NCI-H748 (cell line): ENCODE measurements around the gene WBP2.

Source experiments
- DNase-seq: peaks from one replicate; lab custom pipeline; 2025; ENCODE audit not compliant: unreplicated experiment; lab: John Stamatoyannopoulos, UW

WBP2 gene

DNA sequence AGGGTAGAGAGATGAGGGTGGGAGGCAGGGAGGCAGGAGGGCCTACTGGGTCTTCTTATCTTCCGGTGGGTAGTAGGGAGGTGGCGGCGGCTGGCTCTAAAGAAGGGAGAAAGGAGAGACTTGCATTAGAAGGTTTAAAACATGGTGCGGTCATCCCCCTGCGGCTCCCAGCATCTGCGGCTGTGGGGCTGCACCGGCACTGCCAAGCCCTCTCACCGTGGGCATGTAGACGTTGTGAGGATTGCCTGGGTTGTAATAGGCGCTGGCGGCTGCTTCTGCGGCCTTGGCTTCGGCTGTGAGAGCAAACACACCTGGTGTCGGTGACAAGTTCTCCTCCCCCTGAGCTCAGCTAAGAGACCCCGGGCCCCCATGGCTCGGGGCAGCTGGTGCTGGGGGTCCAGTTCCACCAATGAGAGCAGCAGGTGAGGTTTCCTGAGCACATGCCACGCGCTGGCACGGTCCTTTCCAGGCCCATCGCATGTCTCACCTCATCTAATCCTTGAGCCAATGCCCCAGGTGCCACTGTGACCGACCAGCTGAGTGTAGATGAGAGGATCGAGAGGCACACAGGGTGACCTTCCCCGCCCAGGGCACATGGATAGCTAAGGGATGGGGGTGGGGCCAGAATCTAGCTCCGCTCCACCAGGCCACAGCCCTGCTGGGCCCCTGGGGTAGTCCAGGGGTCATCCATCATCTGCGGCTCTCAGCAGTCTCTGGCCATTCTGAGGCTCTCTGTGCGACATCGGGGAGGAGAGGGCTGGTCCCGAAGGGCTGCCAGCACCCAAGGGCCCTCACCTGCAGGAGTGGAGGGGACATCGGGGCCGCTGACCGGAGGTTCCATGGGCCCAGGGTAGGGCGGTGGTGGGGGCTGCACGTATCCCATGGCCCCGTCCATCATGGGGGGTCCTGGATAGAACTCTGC is 8.2 kb downstream of the WBP2 start:
- no peak for DNase-seq

DNA sequence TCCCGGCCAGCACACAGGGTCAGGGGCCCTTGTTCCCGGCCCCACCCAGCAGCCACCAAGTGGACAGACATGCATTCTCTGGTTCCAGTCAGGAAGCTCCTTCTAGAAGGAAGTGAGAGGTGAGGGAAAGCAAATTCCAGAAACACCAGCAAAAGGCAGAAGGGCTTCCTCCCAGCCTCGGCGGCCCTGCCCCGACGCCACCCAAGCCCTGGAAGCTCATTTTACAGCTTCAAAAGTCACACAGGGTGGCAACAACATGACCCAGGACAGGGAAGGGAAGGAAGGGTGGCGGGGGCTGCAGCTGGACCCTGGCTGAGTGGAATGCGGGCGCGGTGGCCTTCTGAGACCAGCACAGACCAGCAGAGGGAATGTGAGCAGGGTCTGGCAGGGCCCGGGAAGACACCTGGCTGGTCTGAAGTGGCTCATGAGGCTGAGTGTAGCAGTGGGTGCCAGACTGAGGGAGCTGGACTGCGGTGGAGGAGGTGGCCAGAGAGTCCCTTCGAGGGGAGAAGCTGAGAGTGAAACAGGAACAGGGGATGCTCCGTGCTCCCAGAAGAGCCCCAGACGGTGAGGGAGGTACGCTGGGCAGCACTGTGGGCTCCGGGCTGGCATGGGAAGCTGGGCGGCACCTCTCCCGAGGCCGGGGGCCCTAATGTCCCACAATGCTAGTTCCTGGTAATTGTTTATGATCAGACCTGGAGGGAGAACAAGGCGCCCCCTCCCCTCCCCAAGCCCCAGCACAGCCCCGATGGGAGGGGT is 9.0 kb downstream of the WBP2 start:
- no peak for DNase-seq

DNA sequence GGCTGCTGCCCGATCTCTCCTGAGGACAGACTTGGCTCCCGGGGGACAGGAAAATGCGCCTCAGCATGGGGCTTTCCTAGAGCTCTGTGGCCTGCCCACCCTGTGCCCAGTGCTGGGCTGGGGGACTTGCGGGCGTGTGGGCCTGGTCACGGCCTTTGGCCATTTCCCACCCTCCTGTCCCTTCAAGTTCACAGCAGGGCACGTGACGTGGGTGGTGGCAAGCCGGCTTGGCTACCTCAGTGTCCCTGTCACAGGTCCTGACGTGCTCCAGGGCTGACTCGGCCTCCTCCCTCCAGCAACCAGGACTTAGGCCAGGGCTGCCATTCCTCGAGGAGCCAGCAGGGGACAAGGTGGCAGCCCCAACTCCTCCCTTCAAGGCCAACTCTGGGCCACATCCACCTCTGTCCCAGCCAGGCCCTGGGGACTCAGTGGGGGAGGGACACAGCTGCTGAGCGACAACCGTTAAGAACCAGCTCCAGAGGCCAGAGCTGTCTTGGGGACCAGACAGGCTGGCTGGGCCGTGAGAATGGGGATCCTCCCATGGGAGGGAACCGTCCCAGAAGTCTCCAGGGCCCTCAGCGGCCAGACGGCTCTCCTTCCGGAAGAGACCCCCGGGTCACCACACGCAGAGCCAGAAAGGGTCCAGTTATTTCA is 9.9 kb downstream of the WBP2 start:
- peak; percentile 12 for DNase-seq

GRCh38 chr17:75844530-75845057 is 10.5 kb downstream of the WBP2 start:
- DNase-seq = no peak

DNA sequence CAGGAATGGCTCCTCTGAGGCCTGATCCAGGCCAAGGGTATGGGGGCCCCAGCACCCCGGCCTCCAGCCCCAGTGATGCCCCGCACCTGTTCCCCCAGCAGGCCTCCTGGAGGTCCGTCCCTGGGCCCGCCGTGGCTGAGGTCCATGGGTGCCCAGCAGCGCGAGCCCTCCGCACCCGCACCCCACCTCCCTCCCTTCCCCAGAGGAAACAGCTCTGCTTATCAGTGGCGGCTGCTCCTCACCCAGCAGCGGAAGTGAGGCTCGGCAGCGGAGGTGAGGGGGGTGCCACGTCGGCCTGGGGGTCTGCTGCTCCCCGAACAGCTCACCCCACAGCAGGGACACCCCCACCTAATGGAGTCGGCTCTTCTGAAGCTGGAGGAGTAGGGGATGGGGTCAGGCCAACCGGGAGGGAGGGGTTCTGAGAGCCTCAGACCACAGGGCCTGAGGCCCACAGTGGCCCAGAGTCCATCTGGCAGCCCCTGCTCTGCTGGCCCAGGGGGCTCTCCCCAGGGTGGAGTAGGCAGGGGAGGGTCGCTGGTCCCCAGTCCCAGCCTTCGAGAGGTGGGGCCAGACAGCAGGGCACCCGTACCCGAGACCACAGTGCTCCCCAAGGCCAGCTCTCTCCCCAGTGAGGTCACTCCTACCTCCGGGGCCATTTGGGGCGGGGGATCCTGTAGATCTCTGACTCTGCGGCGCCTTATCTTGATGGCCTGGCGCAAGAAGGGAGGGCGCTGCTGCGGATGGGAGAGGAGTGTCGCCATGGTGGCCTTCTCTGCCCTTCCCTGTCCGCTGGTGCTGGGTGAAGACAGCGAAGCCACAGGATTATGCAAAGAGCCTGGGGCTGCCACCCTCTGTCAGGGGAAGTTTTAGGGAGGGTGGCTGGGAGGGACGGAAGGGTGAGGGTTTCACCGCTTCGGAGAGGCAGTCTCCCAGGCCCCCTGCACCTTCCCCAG is 11.3 kb downstream of the WBP2 start, which contains the start of gene UNC13D:
Gene UNC13D (minus strand): TSS at position 828 of the 953 bp plus-strand sequence. CDS start 67 bp downstream, at position 761.
- DNase-seq = no peak

- no peak for DNase-seq
Observed at GRCh38 chr17:75842963-75843576, 12.1 kb downstream of the WBP2 start.

DNA sequence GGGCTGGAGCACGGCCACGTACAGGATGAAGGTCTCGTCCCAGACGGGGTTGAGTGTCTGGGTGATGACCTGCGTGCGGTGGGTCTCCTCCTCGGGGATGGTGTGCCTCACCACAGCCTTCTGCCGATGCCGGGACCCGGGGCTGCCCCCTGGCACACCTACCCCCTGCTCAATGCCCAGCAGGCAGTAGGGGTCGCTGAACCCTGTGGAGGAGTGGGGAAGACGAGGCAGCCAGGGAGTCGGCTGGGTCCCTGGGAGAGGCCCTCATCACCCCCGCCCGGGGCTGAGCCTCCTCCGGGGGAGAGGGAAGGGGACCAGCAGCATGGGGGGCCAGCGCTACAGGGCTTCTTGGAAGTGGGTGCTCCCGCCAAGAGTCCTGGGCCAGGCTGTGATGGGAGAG is 12.7 kb downstream of the WBP2 start:
- no peak for DNase-seq

DNA sequence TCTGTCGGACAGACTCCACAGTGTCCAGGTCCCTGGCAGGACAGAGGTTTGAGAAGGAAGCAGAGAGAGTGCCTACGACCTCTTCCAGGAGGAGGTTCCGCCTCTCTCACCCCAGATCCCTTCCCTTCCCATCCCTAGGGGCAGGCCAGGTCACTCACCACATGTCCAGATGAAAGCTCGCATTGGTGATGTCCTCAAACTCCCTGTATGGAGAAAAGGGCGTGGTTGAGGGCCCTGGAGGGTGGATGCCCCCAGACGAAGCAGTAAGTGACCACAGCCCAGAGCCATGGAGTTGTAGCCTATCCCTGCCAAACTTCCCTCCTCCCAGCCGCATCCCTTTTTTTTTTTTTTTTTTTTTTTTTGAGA is 14.4 kb downstream of the WBP2 start:
- DNase-seq = no peak

- no peak for DNase-seq
Observed at GRCh38 chr17:75839942-75840798, 15.0 kb downstream of the WBP2 start.

DNA sequence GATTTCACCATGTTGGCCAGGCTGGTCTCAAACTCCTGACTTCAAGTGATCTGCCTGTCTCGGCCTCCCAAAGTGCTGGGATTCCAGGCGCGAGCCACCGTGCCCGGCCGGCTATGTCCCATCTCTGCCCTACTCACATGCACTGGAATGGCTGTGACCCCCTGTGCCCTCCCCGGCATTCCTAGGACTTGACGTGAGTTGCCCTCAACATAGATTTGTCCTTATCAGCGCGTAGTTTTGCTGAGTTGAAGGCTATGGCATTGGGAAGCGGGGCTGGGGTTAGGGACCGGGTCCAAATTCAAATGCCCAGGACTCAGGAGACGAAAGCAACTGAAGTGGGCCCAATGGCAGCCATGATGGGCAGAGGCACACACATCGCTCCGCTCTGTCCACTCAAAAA is 16.7 kb downstream of the WBP2 start:
- DNase-seq = no peak

DNA sequence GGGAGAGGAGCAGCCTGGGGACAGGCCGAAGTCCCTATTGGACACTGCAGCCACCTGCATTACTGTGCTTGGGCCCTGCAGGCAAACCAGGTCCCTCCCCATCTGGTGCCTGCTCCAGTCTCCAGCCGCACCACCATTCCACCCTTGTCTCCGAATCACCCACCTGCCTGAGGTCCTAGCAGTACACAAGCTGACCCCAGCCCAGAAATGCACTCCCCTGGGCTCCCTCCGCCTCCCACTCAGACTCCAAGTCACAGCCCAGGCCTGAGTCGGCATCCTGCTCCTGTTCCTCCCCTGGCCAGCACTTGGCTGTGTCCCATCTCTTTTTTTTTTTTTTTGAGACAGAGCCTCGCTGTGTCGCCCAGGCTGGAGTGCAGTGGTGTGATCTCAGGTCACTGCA is 17.2 kb downstream of the WBP2 start:
- no peak for DNase-seq

DNA sequence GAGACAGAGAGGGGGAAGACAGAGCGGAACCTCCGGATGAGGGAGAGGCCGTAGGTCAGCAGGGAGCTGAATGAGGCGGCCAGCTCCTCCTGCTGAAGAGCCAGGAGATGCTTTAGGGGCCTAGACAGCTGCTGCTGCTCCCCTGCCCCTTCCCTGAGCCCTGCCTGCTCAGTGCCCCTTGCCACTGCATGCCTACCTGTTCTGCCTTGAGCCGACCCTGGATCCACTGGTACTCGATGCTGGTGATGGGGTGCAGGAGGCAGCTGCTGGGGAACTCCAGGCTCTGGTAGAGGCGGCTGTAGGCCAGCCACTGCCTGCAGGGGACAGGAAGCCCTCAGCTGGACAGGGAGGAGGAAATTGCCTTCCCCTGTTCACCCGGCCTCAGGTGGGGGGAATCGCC is 18.5 kb downstream of the WBP2 start:
- DNase-seq = no peak

DNA sequence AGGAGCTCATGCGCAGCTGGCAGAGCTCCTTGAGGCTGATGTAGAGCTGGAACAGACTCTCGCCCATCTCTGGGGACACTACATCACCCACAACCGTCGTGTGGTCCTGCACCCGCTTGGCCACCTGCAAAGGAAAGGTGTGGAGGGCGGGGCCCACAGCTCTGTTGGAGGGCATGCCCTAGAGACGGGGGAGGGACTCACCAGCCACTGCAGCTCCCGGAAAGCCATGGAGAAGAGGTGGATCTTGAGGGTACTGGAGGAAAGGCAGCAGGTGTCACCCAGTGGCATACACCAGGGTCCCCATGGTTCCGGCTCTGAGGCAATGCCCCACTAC is 19.5 kb downstream of the WBP2 start:
- DNase-seq = no peak

DNA sequence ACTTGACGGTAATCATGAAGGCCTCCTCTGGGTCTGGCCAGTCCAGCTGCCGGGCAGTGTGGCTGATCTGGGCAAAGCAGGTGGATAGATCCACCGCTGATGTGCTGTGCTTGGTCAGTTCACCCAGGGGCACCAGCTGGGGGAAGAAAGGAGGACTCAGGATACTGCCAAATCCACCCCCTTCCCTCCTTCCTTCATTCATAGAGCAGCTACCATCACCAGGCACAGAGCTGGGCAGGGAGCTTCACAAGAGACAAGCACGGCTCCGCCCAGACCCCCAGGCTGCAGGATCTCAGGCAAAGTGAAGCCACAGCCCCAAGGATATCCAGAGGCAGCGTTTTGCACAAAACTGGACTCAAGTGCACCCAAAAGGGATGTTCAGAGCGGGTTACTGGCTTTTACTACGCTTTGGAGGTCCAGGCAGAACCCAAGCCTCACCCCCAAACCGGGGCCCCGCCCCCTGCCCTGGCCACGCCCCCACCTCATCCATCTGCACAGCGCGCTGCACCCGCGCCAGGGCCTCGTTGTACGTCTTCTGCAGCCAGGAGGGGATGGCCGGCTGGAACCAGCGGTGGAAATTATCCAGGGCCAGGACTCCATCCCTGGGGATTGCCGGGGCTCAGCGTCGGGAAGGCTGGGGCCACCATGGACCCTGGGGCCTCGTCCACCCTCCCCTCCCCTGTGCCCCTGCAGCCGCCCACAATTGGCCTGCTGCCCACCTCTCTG is 20.0 kb downstream of the WBP2 start:
- no peak for DNase-seq

DNA sequence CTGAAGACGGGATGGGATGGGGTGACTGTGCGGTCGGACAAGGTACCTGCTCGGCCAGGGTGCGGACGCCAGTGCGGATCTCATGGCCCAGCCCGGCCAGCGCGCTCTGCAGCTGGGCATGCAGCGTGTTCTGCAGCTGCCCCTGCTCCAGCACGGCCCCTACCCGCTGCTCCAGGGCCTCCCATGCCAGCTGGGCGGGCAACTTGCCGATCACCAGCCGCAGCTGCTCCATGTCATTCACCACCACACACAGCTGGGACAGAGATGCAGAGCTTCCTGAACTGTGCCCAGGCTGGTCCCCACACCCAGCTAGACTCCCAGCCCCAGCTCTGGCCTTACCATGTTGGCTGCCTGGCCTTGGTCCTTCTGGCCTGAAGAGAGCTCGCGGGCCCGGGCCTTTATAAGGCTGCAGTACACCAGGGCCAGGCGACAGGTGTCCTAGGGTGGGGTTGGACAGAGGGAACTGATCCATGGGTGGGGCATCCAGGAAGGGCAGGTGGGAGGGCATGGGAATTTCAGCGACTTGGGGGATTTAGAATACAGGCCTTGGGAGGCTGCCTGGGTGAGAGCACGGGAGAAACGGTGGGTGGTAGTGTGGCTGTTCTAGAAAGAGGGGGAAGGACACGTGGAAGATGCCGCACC is 20.7 kb downstream of the WBP2 start:
- DNase-seq = no peak

GRCh38 chr17:75832652-75833400 is 22.3 kb downstream of the WBP2 start:
- no peak for DNase-seq

- DNase-seq = no peak
Observed at GRCh38 chr17:75832164-75832651, 22.9 kb downstream of the WBP2 start.
